ENCODE measurements around the gene CPLX3. TPM values are rescaled to one million over a fixed set of nuclear protein-coding genes. Genes with fewer than 3 reads are reported as not detected.
A peak's percentile ranks its signal among the peaks of the same experiment; 100 is the strongest.

Gene CPLX3
- total RNA-seq, 2 experiments from 2014 or later: 0.18 TPM; not detected in 1

GRCh38 chr15:74798388-74799254 lies 27.8 kb upstream of the CPLX3 start:
- ChIA-PET POLR2A (interaction anchor here (1.1 to 35.1 kb wide), 4 partner anchors 10 to 163 kb away, joined by 3 to 1214 read pairs (median 6); partner anchors contain the start of gene CSK), CTCF (interaction anchor here (0.5 to 38.3 kb wide), 7 partner anchors 17 to 180 kb away, joined by 3 to 1235 read pairs (median 3); partner anchors contain the start of genes CPLX3 and CSK)
- Mint-ChIP-seq H3K36me3 (ENCODE audit: low read depth) (peaks cover 67% of the 10 kb centered on the region), H3K27me3 (no peaks in the 10 kb centered on the region), H3K27ac (peak overlapping the region; percentile 73), H3K9me3 (no peaks in the 10 kb centered on the region), H3K4me3 (no peak overlapping the region), H3K4me1 (peaks cover 60% of the 10 kb centered on the region)
- DNase-seq: no peak

- Mint-ChIP-seq H3K27ac (peak overlapping the region; percentile 73), H3K4me1 (peaks cover 60% of the 10 kb centered on the region), H3K27me3 (no peaks in the 10 kb centered on the region), H3K4me3 (no peak overlapping the region), H3K9me3 (no peaks in the 10 kb centered on the region), H3K36me3 (ENCODE audit: low read depth) (peaks cover 74% of the 10 kb centered on the region)
- POLR2A ChIA-PET: interaction anchor here (0.8 to 35.1 kb wide), 7 partner anchors 9 to 164 kb away, joined by 3 to 1214 read pairs (median 3); partner anchors contain the start of gene CSK
- CTCF ChIA-PET: interaction anchor here (0.5 to 38.3 kb wide), 13 partner anchors 16 to 332 kb away, joined by 3 to 1235 read pairs (median 3); partner anchors contain the start of genes CPLX3, CSK and ULK3
- DNase-seq: peak; percentile 39
These were observed 27.1 kb upstream of the CPLX3 start for GRCh38 chr15:74799255-74799855.

- POLR2A ChIA-PET: interaction anchor here (0.8 to 35.1 kb wide), 7 partner anchors 9 to 164 kb away, joined by 3 to 1214 read pairs (median 3); partner anchors contain the start of gene CSK
- no peaks in the 10 kb centered on the region for H3K9me3 Mint-ChIP-seq
- H3K4me3 Mint-ChIP-seq: no peak overlapping the region
- CTCF ChIA-PET: interaction anchor here (0.5 to 38.3 kb wide), 11 partner anchors 15 to 333 kb away, joined by 3 to 1235 read pairs (median 3); partner anchors contain the start of genes CPLX3, CSK and ULK3
- H3K36me3 Mint-ChIP-seq (ENCODE audit: low read depth): peaks cover 74% of the 10 kb centered on the region
- DNase-seq: peak; percentile 89
- H3K27ac Mint-ChIP-seq: peak overlapping the region; percentile 73
- H3K27me3 Mint-ChIP-seq: no peaks in the 10 kb centered on the region
- H3K4me1 Mint-ChIP-seq: peaks cover 56% of the 10 kb centered on the region
These were observed 26.4 kb upstream of the CPLX3 start for GRCh38 chr15:74799856-74800558.

GRCh38 chr15:74800559-74801094 lies 25.8 kb upstream of the CPLX3 start:
- Mint-ChIP-seq H3K4me3 (no peak overlapping the region), H3K9me3 (no peaks in the 10 kb centered on the region), H3K27me3 (no peaks in the 10 kb centered on the region), H3K36me3 (ENCODE audit: low read depth) (peaks cover 70% of the 10 kb centered on the region), H3K27ac (no peak overlapping the region), H3K4me1 (peaks cover 50% of the 10 kb centered on the region)
- ChIA-PET POLR2A (interaction anchor here (1.5 to 35.1 kb wide), 3 partner anchors 8 to 69 kb away, joined by 3 to 1214 read pairs (median 6); partner anchors contain the start of gene CSK), CTCF (interaction anchor here (1.1 to 38.3 kb wide), 3 partner anchors 21 to 101 kb away, joined by 3 to 1235 read pairs (median 3); partner anchors contain the start of genes CSK and ULK3)
- no peak for DNase-seq

- Mint-ChIP-seq H3K4me3 (no peak overlapping the region), H3K36me3 (ENCODE audit: low read depth) (peaks cover 65% of the 10 kb centered on the region), H3K4me1 (peaks cover 45% of the 10 kb centered on the region), H3K27ac (no peak overlapping the region), H3K9me3 (no peaks in the 10 kb centered on the region), H3K27me3 (no peaks in the 10 kb centered on the region)
- no peak for DNase-seq
- ChIA-PET POLR2A (interaction anchor here (35.1 kb wide), 1 partner anchor 20 kb away, joined by 1214 read pairs; the partner anchor contains the start of gene CSK), CTCF (interaction anchor here (38.3 kb wide), 1 partner anchor 21 kb away, joined by 1235 read pairs; the partner anchor contains the start of gene CSK)
These were observed 25.0 kb upstream of the CPLX3 start for GRCh38 chr15:74801311-74801997.

- Mint-ChIP-seq H3K4me3 (no peak overlapping the region), H3K27ac (no peak overlapping the region), H3K4me1 (peaks cover 49% of the 10 kb centered on the region), H3K9me3 (no peaks in the 10 kb centered on the region), H3K27me3 (no peaks in the 10 kb centered on the region), H3K36me3 (ENCODE audit: low read depth) (peaks cover 65% of the 10 kb centered on the region)
- ChIA-PET CTCF (interaction anchor here (38.3 kb wide), 1 partner anchor 22 kb away, joined by 1235 read pairs; the partner anchor contains the start of gene CSK), POLR2A (interaction anchor here (0.6 to 35.1 kb wide), 3 partner anchors 21 to 273 kb away, joined by 3 to 1214 read pairs (median 3); partner anchors contain the start of gene CSK)
- no peak for DNase-seq
These were observed 24.1 kb upstream of the CPLX3 start for GRCh38 chr15:74802290-74802689.

- Mint-ChIP-seq H3K36me3 (ENCODE audit: low read depth) (peaks cover 60% of the 10 kb centered on the region), H3K27ac (no peak overlapping the region), H3K27me3 (no peaks in the 10 kb centered on the region), H3K4me3 (no peak overlapping the region), H3K9me3 (no peaks in the 10 kb centered on the region), H3K4me1 (peaks cover 44% of the 10 kb centered on the region)
- no peak for DNase-seq
- POLR2A ChIA-PET: interaction anchor here (35.1 kb wide), 1 partner anchor 22 kb away, joined by 1214 read pairs; the partner anchor contains the start of gene CSK
- CTCF ChIA-PET: interaction anchor here (1.0 to 38.3 kb wide), 2 partner anchors 10 to 23 kb away, joined by 3 to 1235 read pairs; partner anchors contain the start of gene CSK
These were observed 23.5 kb upstream of the CPLX3 start for GRCh38 chr15:74802862-74803447.

GRCh38 chr15:74804935-74805334 lies 21.5 kb upstream of the CPLX3 start:
- ChIA-PET CTCF (interaction anchor here (1.1 to 38.3 kb wide), 4 partner anchors 25 to 169 kb away, joined by 3 to 1235 read pairs (median 4); partner anchors contain the start of gene CSK), POLR2A (interaction anchor here (1.2 to 35.1 kb wide), 3 partner anchors 11 to 24 kb away, joined by 5 to 1214 read pairs (median 11); partner anchors contain the start of gene CSK)
- Mint-ChIP-seq H3K27me3 (peaks cover 2% of the 10 kb centered on the region), H3K4me3 (no peak overlapping the region), H3K9me3 (no peaks in the 10 kb centered on the region), H3K36me3 (ENCODE audit: low read depth) (peaks cover 42% of the 10 kb centered on the region), H3K27ac (no peak overlapping the region), H3K4me1 (peaks cover 27% of the 10 kb centered on the region)
- no peak for DNase-seq

GRCh38 chr15:74807282-74807681 lies 19.1 kb upstream of the CPLX3 start:
- DNase-seq: no peak
- ChIA-PET CTCF (interaction anchor here (0.6 to 38.3 kb wide), 3 partner anchors 14 to 67 kb away, joined by 3 to 1235 read pairs (median 7); partner anchors contain the start of gene CSK), POLR2A (interaction anchor here (0.7 to 35.1 kb wide), 5 partner anchors 12 to 142 kb away, joined by 3 to 1214 read pairs (median 5); partner anchors contain the start of gene CSK)
- Mint-ChIP-seq H3K36me3 (ENCODE audit: low read depth) (peaks cover 21% of the 10 kb centered on the region), H3K9me3 (no peaks in the 10 kb centered on the region), H3K27me3 (peaks cover 4% of the 10 kb centered on the region), H3K27ac (no peak overlapping the region), H3K4me1 (peaks cover 21% of the 10 kb centered on the region), H3K4me3 (no peak overlapping the region)

- Mint-ChIP-seq H3K27ac (no peak overlapping the region), H3K4me3 (no peak overlapping the region), H3K27me3 (peaks cover 4% of the 10 kb centered on the region), H3K36me3 (ENCODE audit: low read depth) (peaks cover 15% of the 10 kb centered on the region), H3K9me3 (no peaks in the 10 kb centered on the region), H3K4me1 (peaks cover 21% of the 10 kb centered on the region)
- DNase-seq: no peak
- CTCF ChIA-PET: interaction anchor here (0.6 to 38.3 kb wide), 4 partner anchors 15 to 142 kb away, joined by 3 to 1235 read pairs (median 5); partner anchors contain the start of gene CSK
- POLR2A ChIA-PET: interaction anchor here (0.7 to 35.1 kb wide), 8 partner anchors 9 to 143 kb away, joined by 3 to 1214 read pairs (median 3); partner anchors contain the start of gene CSK
These were observed 18.2 kb upstream of the CPLX3 start for GRCh38 chr15:74808078-74808839.

All from activated CD4-positive, alpha-beta memory T cell treated with anti-CD3 and anti-CD28 coated beads, Interleukin-2, amount 10 ng/mL, durations not matched to agents 7 days and 5 days (primary cell).